ENCODE results near the gene ZNF197. TPM values are rescaled to one million over a fixed set of nuclear protein-coding genes. Genes with fewer than 3 reads are reported as not detected.

ZNF197 gene
- total and polyA plus RNA-seq, 2 of the 8 experiments (the other 6 are each of a cell fraction or from before 2014, with no cell fraction given): 3.9 to 16.8 TPM

- no peak overlapping the region for H3K9ac ChIP-seq (replicated peaks in 1 of 4; ENCODE audit: extremely low read depth in 1 of 4, low read depth in 3 of 4, low read length in 3 of 4)
- no peak overlapping the region for H3K18ac ChIP-seq (ENCODE audit: extremely low read depth, low read length)
- FAIRE-seq (no peak), DNase-seq (ENCODE audit: low read depth in 1 of 2, low spot score in 2 of 2) (peak in 1 of 2 experiments; percentile 78)
- H3K27ac ChIP-seq (ENCODE audit: low read depth, low read length): no peak overlapping the region
- POLR2A ChIA-PET (ENCODE audit: partially characterized antibody): interaction anchor here (0.6 kb wide), 1 partner anchor 157 kb away, joined by 3 read pairs; no protein-coding TSS in a partner anchor
- no peak overlapping the region for H3K4ac ChIP-seq (replicated peaks; ENCODE audit: insufficient read length, low read depth, low read length)
- peak overlapping the region; percentile 72 for H4K8ac ChIP-seq (ENCODE audit: extremely low read depth, insufficient read depth, low read length)
- H3K79me2 ChIP-seq (ENCODE audit: control insufficient read depth in 1 of 2, insufficient read depth in 2 of 2, low read length in 2 of 2): no peaks in the 10 kb centered on the region
- H3K23me2 ChIP-seq (ENCODE audit: low read depth, low read length): no peaks in the 10 kb centered on the region
- no peak overlapping the region for H2BK15ac ChIP-seq (ENCODE audit: low read length)
- H3K4me3 ChIP-seq (ENCODE audit: extremely low read depth in 1 of 4, insufficient read depth in 2 of 4, low read depth in 3 of 4, low read length in 4 of 4): peak overlapping the region in 1 of 4 experiments; percentile 68; a peak in 2 of 8 replicates
- H4K20me1 ChIP-seq (replicated peaks in 1 of 2; ENCODE audit: control insufficient read depth in 1 of 2, insufficient read depth in 2 of 2, low read length in 2 of 2): no peaks in the 10 kb centered on the region
- CTCF ChIA-PET (ENCODE audit: partially characterized antibody): no interaction called here
- H3K9me3 ChIP-seq (ENCODE audit: insufficient read depth in 2 of 2, low read depth in 1 of 2, low read length in 1 of 2): peaks cover 31 to 67% of the 10 kb centered on the region in 2 experiments
- H2BK12ac ChIP-seq (ENCODE audit: low read depth, low read length): no peak overlapping the region
- H3K56ac ChIP-seq (replicated peaks; ENCODE audit: insufficient read length, low read depth, low read length): no peak overlapping the region
- 93% methylated on average over 44 of the region's 48 CpGs; no CpG with 5 or more reads in 1 of the 2 experiments for WGBS, 2 experiments (ENCODE audit: extremely low coverage in 1 of 2, insufficient coverage in 1 of 2, insufficient read length in 1 of 2, insufficient replicate concordance in 2 of 2, low coverage in 1 of 2, low lambda C conversion rate in 2 of 2, missing lambda C conversion rate in 1 of 2)
- H2AK5ac ChIP-seq (ENCODE audit: low read depth, low read length): no peak overlapping the region
- no peak overlapping the region for H4K5ac ChIP-seq (ENCODE audit: insufficient read length, low read depth, low read length)
- H3K14ac ChIP-seq (ENCODE audit: insufficient read length): no peak overlapping the region
- H3K4me1 ChIP-seq (replicated peaks in 1 of 4; ENCODE audit: control insufficient read depth in 3 of 4, insufficient read depth in 4 of 4, low read length in 3 of 4): no peaks in the 10 kb centered on the region
- H4K91ac ChIP-seq (replicated peaks; ENCODE audit: insufficient read length, low read length): no peak overlapping the region
- H3K27me3 ChIP-seq (replicated peaks in 1 of 4; ENCODE audit: control insufficient read depth in 3 of 4, extremely low read depth in 1 of 4, insufficient read depth in 3 of 4, low read length in 3 of 4): no peaks in the 10 kb centered on the region; a peak in 2 of 7 replicates
- H3K36me3 ChIP-seq (ENCODE audit: control insufficient read depth in 2 of 4, insufficient read depth in 4 of 4, low read length in 3 of 4): peaks cover 0 to 2% (median 0%) of the 10 kb centered on the region in 4 experiments; a peak in 2 of 8 replicates
- no peak overlapping the region for H2AFZ ChIP-seq (ENCODE audit: low read length)
- H3K23ac ChIP-seq (ENCODE audit: insufficient read length): no peak overlapping the region
- H2BK20ac ChIP-seq (ENCODE audit: low read length): no peak overlapping the region
- no peak overlapping the region for H2BK5ac ChIP-seq (ENCODE audit: low read depth, low read length)
- H3K79me1 ChIP-seq (ENCODE audit: low read depth, low read length): no peaks in the 10 kb centered on the region
- peak overlapping the region in 1 of 2 experiments; percentile 61; a peak in 2 of 4 replicates for H3K4me2 ChIP-seq (ENCODE audit: insufficient read depth in 1 of 2, low read depth in 2 of 2, low read length in 2 of 2)
- no peak overlapping the region for H2BK120ac ChIP-seq (replicated peaks; ENCODE audit: low read depth, low read length)
- TF ChIP-seq BACH1 (IDR thresholded peaks at IDR 0.05; ENCODE audit: low read length) (no peak), SIX5 (IDR thresholded peaks at IDR 0.05; ENCODE audit: low read depth, low read length) (no peak), SP4 (IDR thresholded peaks at IDR 0.05; ENCODE audit: low read length) (no peak), NANOG (IDR thresholded peaks at IDR 0.05; ENCODE audit: insufficient read depth, low read depth, low read length, poor library complexity, severe bottlenecking) (no peak), SP1 (IDR thresholded peaks at IDR 0.05; ENCODE audit: low read depth, low read length) (no peak), SIN3A (conservative IDR thresholded peaks at IDR 0.05 in 1 of 2, IDR thresholded peaks at IDR 0.05 in 1 of 2; ENCODE audit: low read depth in 1 of 2, low read length in 2 of 2) (no peak), POLR2A (IDR thresholded peaks at IDR 0.05; ENCODE audit: control extremely low read depth in 1 of 2, low read depth in 2 of 2, low read length in 2 of 2) (no peak), SP2 (IDR thresholded peaks at IDR 0.05; ENCODE audit: low read length) (no peak), YY1 (IDR thresholded peaks at IDR 0.05; ENCODE audit: low read depth, low read length) (no peak), GTF2F1 (IDR thresholded peaks at IDR 0.05; ENCODE audit: borderline replicate concordance, low read depth, low read length) (no peak), USF2 (IDR thresholded peaks at IDR 0.05; ENCODE audit: low read length) (no peak), EGR1 (IDR thresholded peaks at IDR 0.05; ENCODE audit: borderline replicate concordance, low read depth, low read length) (no peak), SIRT6 (IDR thresholded peaks at IDR 0.05; ENCODE audit: low read length) (no peak)
Observed at GRCh38 chr3:44685128-44685800, 60.4 kb downstream of the ZNF197 start.
